GM12864 (cell line): ENCODE data around the gene MAGI2.

Experiments
- DNase-seq: peaks from one replicate; pipeline ENCODE4 v3.0.0-alpha.2; 2011; ENCODE audit warnings: low read depth
- H3K4me3 ChIP-seq: 2 replicates; pipeline ENCODE4 v1.5.1; 2011; ENCODE audit warnings: mild to moderate bottlenecking, low read depth, low read length, control low read depth
- TF ChIP-seq, protein P1 (sequence below): IDR thresholded peaks from 2 replicates; pipeline ENCODE4 v1.5.1; 2011; ENCODE audit warnings: low read depth, mild to moderate bottlenecking, moderate library complexity, low read length, control low read depth, inconsistent platforms; ENCODE audit errors: missing control alignments

The MAGI2 gene

DNA sequence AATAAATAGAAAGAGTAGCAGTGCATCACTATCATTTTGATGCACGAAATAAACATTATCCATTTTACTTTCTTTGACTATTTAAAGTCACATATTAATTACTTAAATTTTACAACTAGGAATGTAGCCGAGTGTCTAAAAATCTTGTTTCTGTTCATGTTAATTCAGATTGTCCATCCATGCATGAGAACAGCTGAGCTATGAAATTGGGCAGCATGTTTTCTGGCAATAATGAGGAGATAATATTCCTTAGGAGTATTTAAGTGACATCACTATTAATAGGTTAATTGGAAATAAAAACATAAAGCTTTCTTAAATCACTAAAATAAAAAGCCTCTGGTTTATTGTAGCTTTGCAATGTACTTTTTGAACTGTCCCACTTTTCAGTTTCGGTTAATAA, 1361.1 kb downstream of the MAGI2 start:
- TF ChIP-seq, protein P1, sequence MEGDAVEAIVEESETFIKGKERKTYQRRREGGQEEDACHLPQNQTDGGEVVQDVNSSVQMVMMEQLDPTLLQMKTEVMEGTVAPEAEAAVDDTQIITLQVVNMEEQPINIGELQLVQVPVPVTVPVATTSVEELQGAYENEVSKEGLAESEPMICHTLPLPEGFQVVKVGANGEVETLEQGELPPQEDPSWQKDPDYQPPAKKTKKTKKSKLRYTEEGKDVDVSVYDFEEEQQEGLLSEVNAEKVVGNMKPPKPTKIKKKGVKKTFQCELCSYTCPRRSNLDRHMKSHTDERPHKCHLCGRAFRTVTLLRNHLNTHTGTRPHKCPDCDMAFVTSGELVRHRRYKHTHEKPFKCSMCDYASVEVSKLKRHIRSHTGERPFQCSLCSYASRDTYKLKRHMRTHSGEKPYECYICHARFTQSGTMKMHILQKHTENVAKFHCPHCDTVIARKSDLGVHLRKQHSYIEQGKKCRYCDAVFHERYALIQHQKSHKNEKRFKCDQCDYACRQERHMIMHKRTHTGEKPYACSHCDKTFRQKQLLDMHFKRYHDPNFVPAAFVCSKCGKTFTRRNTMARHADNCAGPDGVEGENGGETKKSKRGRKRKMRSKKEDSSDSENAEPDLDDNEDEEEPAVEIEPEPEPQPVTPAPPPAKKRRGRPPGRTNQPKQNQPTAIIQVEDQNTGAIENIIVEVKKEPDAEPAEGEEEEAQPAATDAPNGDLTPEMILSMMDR, result no peak
- H3K4me3 ChIP-seq, result no peak overlapping the region
- DNase-seq, result no peak

DNA sequence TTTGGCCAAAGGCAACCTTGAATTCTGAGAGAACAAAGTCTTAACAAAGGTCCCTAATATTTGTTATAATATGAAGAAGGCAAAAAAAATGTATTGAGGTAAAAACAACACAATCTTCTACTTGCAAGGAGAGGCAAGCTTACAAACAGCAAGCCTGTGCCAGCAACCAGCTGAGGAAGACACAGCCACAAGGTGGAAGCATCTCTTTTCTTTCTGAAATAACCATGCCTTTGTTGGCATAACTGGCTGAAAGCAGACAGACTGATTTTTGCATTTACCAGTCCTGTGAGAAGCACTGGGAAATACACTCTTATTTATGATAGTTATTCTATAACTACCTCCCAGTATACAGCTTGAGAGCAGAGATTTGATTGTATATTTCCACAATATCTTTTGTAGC, 1362.9 kb downstream of the MAGI2 start:
- TF ChIP-seq, protein P1, result no peak
- H3K4me3 ChIP-seq, result no peak overlapping the region
- no peak for DNase-seq

DNA sequence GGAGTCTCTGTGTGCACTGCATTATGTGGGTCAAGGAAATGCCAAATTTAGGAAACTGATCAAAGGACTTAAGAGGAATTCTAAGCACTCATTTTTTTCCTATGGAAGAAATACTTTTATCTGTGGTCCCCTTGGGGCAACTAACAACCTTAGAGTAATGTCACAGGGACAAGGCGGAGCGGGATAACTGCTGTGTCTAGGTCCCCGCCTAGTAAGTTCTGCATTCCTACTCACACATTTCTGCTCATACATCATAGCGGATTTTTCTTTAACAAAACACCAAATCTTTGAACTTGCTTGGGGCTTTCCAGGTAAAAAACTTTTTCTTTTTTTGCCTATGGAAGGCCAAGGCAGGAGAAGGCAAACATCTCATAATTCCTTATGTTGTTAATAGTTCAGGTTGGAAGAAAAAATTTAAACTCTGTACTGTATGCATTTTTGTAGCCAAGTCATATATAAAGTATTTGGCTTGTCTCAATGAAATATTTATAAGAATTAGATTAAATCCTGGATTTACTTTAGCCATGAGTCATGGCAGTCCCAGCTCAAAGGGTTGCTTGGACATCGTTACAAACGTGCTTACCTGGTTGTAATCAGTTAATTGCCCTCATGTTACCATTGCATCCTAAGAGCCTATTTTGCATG, 1369.9 kb downstream of the MAGI2 start:
- H3K4me3 ChIP-seq, result no peak overlapping the region
- DNase-seq, result no peak
- TF ChIP-seq, protein P1, result no peak

- DNase-seq, result no peak
- H3K4me3 ChIP-seq, result no peak overlapping the region
- TF ChIP-seq, protein P1, result no peak
These were observed 1370.9 kb downstream of the MAGI2 start for GRCh38 chr7:78082556-78082955.

- no peak for DNase-seq
- TF ChIP-seq, protein P1, result no peak
These were observed 1371.6 kb downstream of the MAGI2 start for GRCh38 chr7:78081888-78082287.

DNA sequence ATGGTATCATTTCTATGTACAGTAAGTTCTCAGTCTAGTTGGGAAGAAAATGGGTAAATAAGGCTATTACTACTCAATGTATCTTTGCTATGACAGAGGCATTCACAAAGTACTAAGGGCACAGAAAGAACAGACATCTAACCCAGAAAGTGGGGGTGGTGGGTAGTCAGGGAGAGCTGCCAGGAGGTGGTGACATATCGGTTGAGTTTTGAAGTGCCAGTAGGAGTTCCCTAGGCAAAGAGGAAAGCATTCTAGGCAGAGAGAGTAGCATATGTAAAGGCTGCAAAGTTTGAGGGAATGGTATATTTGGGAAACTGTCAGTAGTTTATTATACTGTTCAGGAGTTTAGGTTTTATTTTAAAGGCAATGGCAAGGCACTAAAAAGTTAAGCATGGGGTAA, 1372.1 kb downstream of the MAGI2 start:
- no peak overlapping the region for H3K4me3 ChIP-seq
- TF ChIP-seq, protein P1, result no peak
- DNase-seq, result no peak

More at GRCh38 chr7:78081888-78082287, 1371.6 kb downstream of the MAGI2 start:
- no peak overlapping the region for H3K4me3 ChIP-seq

DNA sequence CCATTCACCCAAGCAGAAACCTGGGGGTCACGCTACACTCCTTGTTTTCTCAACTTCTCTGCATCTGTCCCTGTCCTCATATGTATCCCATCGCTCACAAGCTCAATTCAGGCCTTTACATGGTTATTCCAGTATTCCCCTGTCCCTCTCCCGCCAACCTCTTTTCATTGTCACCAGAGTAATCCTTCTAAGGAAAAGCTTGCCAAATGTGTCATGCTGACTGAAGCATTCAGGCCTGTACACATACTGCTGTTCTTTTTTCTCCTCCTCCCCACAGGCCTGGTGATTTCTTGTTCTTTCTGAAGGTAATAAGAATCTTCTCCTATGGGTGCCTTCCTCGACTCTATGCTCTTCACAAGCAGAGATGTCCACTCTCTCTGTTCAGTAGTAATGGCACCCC, 1372.7 kb downstream of the MAGI2 start:
- DNase-seq, result no peak
- TF ChIP-seq, protein P1, result no peak
- no peak overlapping the region for H3K4me3 ChIP-seq
